Pancreas (tissue), 10 donors: ENCODE data around the gene STAG1. TPM values are rescaled to one million over a fixed set of nuclear protein-coding genes. Genes with fewer than 3 reads are reported as not detected.

Experiments used
- ATAC-seq, 4 donors: fragments of 200-7000 bp; cut with Tn5 transposase; one replicate each; pipeline versions ENCODE4 v1.8.0 to v1.9.1; 2020; ENCODE audit warnings: mild to moderate bottlenecking in 4 of 4, moderate library complexity in 4 of 4
- DNase-seq, 6 donors: peaks; one replicate each; pipeline ENCODE4 v3.0.0-alpha.2; 2020
- FAIRE-seq: peaks from 2 replicates; lab custom pipeline; 2012; peaks lifted over from hg19 to GRCh38; lab: Jason Lieb, UNC
- H3K27ac ChIP-seq, 4 donors: fragments of 200-600 bp; sonication (generic); 1 replicate in 3 of 4; 2 replicates in 1 of 4; pipeline versions ENCODE4 v1.5.0 to v1.8.0; 2020
- H3K27me3 ChIP-seq, 4 donors: fragments of 200-600 bp; one replicate each; pipeline ENCODE4 v1.8.0; 2021
- H3K36me3 ChIP-seq, 3 donors: fragments of 200-600 bp; sonication (generic) in 1 of 3; one replicate each; pipeline versions ENCODE4 v1.5.0 to v1.8.0; 2020 to 2021
- H3K4me1 ChIP-seq, 3 donors: fragments of 200-600 bp; one replicate each; pipeline ENCODE4 v1.8.0; 2021
- H3K4me3 ChIP-seq, 4 donors: fragments of 200-600 bp; sonication (generic) in 2 of 4; one replicate each; pipeline versions ENCODE4 v1.5.0 to v1.8.0; 2020 to 2021
- H3K9me3 ChIP-seq, 4 donors: fragments of 200-600 bp; one replicate each; pipeline ENCODE4 v1.8.0; 2021
- WGBS, 2 donors: extraction: QIAGEN DNeasy Blood & Tissue Kit; methylation state at CpG; one replicate each; pipeline ENCODE4 v1.1.7; 2013; 5-methylcytosine and 5-hydroxymethylcytosine counted together
- intact Hi-C, 3 donors: fragments of 100-400 bp; cut with DNase I; formaldehyde crosslinking; loops; one replicate each; pipeline versions ENCODE4 v1.11.1 to v1.14.2; 2022
- polyA plus RNA-seq, 2 donors: library from polyadenylated mRNA; stranded (reverse); fragments of 200-250 nt; gene quantifications; one replicate each; pipeline ENCODE4 v1.2.3, GENCODE V29; 2013
- total RNA-seq, 6 donors: library from RNA; stranded (reverse); fragmentation: NEBNext Ultra II Directional in 4 of 6; extraction: Animal tissue kit (Norgen Biotek cat#: 25700) in 4 of 6; gene quantifications; one replicate each; pipeline versions ENCODE4 v1.2.1 to v1.2.4, GENCODE V29; 2021 to 2023
- TF ChIP-seq, protein P1 (sequence below), 4 donors: fragments of 200-600 bp; sonication (generic) in 3 of 4; IDR thresholded peaks; one replicate each; pipeline versions ENCODE4 v1.5.0 to v1.8.0; 2021; ENCODE audit warnings: antibody characterized with exemption in 4 of 4
- donor health status: healthy with polysubstance abuse.
- donor health status: DM: no; HTN: no; CAD: no; lungs with moderate emphysema.
- donor health status: DM: no; HTN: no; CAD: no.
- donor health status: control.
- donor health status: control.
- donor health status: Bipolar disorder and iron deficiency.
- donor health status: DM: yes; HTN: yes; CAD: no.
- donor health status: DM: no; HTN: no; CAD: no.
- donor health status: DM: no; HTN: no; CAD: no.
- donor health status: DM: yes; HTN: yes; CAD: no.

STAG1 gene
- total and polyA plus RNA-seq, 8 donors = 6.8 to 24.1 (median 18.6) TPM

DNA sequence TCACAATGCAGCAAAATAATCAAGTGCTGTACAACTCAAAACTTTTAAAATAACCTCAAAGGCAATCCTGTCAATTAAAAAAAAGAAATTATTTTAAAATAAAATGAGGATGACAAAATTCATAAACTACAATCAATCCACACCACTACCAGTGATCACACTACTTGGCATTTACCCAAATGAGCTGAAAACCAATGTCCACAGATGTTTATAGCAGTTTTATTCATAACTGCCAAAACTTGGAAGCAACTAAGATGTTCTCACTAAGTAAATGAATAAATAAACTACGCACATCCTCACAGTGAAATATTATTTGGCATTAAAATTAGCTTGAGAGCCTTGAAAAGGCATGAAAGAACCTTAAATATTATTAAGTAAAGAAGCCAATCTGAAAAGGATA, 121.3 kb downstream of the STAG1 start:
- 72 to 75% methylated on average over 1 of the region's 1 CpG for WGBS, 2 donors
- no peak for FAIRE-seq
- Histone ChIP-seq H3K9me3 (no peaks in the 10 kb centered on the region), H3K4me1 (peaks cover 5 to 25% (median 16%) of the 10 kb centered on the region in 3 donors), H3K4me3 (no peak overlapping the region), H3K27ac (no peak overlapping the region), H3K36me3 (no peaks in the 10 kb centered on the region), H3K27me3 (no peaks in the 10 kb centered on the region)
- no peak for DNase-seq
- ATAC-seq = no peak
- TF ChIP-seq, protein P1, sequence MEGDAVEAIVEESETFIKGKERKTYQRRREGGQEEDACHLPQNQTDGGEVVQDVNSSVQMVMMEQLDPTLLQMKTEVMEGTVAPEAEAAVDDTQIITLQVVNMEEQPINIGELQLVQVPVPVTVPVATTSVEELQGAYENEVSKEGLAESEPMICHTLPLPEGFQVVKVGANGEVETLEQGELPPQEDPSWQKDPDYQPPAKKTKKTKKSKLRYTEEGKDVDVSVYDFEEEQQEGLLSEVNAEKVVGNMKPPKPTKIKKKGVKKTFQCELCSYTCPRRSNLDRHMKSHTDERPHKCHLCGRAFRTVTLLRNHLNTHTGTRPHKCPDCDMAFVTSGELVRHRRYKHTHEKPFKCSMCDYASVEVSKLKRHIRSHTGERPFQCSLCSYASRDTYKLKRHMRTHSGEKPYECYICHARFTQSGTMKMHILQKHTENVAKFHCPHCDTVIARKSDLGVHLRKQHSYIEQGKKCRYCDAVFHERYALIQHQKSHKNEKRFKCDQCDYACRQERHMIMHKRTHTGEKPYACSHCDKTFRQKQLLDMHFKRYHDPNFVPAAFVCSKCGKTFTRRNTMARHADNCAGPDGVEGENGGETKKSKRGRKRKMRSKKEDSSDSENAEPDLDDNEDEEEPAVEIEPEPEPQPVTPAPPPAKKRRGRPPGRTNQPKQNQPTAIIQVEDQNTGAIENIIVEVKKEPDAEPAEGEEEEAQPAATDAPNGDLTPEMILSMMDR (IDR thresholded peaks at IDR 0.05) = no peak
- intact Hi-C loops = no loop called here

DNA sequence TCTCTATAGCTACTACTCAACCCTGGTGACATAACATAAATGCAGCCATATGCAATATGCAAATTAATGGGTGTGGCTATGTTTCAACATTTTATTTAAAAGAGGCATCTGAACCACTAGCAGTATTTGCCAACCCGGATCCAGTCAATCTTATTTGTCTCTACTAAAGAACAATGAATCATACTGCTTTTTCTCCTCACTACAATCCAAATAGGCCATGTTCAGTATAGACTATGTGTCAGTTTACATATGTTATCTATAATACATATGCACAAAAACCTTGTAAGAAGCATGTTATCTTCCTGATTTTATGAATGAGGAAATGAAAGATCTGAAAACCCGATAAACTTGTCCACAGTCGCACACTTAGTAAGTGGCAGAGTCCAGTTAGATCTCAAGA, 125.7 kb downstream of the STAG1 start:
- peaks cover 0 to 38% (median 30%) of the 10 kb centered on the region in 3 donors for H3K4me1 ChIP-seq
- intact Hi-C loops = no loop called here
- 52 to 56% methylated on average over 3 of the region's 3 CpGs for WGBS, 2 donors
- no peaks in the 10 kb centered on the region for H3K27me3 ChIP-seq
- ATAC-seq = peak in 2 of 4 donors; percentile 5 to 10
- H3K9me3 ChIP-seq = no peaks in the 10 kb centered on the region
- TF ChIP-seq, protein P1 (IDR thresholded peaks at IDR 0.05) = no peak
- DNase-seq = no peak
- peak overlapping the region in 3 of 4 donors; percentile 11 to 57 (median 40) for H3K27ac ChIP-seq
- FAIRE-seq = no peak
- H3K36me3 ChIP-seq = no peaks in the 10 kb centered on the region
- no peak overlapping the region for H3K4me3 ChIP-seq

DNA sequence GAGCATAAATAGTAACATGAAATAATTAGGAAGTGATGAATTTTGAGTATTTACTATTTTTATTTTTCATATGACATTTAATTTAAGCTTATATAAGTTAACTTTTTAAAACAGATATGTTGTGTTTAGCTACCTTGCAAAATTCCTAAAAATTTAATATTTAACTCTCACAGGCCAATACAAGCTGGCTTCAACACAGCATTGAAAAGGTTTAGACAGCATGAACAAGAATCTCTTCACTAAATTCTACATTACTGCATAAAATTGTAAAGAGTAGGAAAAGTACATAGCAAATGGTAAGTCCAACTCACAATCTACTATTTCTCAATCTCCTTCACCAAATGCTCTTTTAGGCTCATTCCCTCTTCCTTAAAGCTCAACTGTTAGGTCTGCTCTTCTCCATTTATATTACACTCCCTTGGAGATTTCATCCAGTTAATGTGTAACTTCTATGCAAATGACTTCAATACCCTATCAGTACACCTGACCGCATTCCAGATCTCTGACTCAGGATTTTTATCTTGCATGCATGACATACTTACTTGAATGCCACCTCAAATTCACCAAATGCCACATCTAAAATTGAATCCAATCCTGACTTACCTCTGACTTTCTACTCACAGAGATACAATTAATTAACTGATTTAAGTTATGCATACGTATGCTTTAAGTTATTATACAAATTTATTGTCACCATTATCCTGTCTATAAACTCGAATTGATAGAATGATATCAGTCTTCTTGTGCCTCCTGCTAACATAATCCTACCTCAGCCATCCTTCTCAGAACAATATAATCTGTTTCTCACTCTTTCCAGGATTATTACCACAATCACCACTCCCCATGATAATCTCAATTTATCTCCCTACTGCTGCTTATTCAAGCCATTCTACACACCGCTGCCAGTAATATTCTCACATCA, 127.0 kb downstream of the STAG1 start:
- H3K36me3 ChIP-seq = no peaks in the 10 kb centered on the region
- peak overlapping the region in 3 of 4 donors; percentile 11 to 57 (median 56) for H3K27ac ChIP-seq
- H3K4me3 ChIP-seq = no peak overlapping the region
- TF ChIP-seq, protein P1 (IDR thresholded peaks at IDR 0.05) = no peak
- intact Hi-C loops = no loop called here
- H3K4me1 ChIP-seq = peaks cover 0 to 34% (median 27%) of the 10 kb centered on the region in 3 donors
- ATAC-seq = peak; percentile 98 to 99 (median 98)
- peak; percentile 78 for FAIRE-seq
- H3K27me3 ChIP-seq = no peaks in the 10 kb centered on the region
- no peaks in the 10 kb centered on the region for H3K9me3 ChIP-seq
- peak in 3 of 6 donors; percentile 52 to 66 (median 57) for DNase-seq
- 23 to 26% methylated on average over 4 of the region's 4 CpGs for WGBS, 2 donors

DNA sequence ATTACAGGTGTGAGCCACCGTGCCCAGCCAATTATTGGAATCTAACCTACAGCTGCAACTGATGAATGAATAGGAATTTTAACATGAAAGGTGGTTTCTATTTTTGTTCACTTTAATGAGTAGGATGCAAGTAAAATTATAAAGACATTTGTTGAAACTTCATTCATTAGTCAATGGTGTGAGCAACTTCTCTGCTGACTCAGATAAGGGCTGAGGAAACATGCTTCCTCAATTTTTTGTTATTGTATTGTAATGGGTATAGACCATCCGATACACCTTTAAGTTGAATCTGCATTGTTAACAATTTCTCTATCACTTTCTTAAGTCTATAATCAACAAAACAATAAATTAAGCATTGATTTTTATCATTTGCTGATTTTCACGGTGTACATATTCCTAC, 127.8 kb downstream of the STAG1 start:
- ATAC-seq (no peak), FAIRE-seq (no peak), DNase-seq (no peak)
- peak overlapping the region in 3 of 4 donors; percentile 20 to 57 (median 56) for H3K27ac ChIP-seq
- no peak overlapping the region for H3K4me3 ChIP-seq
- no peaks in the 10 kb centered on the region for H3K9me3 ChIP-seq
- H3K27me3 ChIP-seq = no peaks in the 10 kb centered on the region
- no peaks in the 10 kb centered on the region for H3K36me3 ChIP-seq
- intact Hi-C loops = no loop called here
- 77 to 78% methylated on average over 3 of the region's 3 CpGs for WGBS, 2 donors
- peaks cover 0 to 34% (median 27%) of the 10 kb centered on the region in 3 donors for H3K4me1 ChIP-seq
- TF ChIP-seq, protein P1 (IDR thresholded peaks at IDR 0.05) = no peak
